NCI-H2107 treated with DMSO at 0.1 percent for 48 hours (cell line): Measurements from ENCODE around the gene TLCD3B.

ENCODE experiments used
- DNase-seq: peaks from one replicate; lab custom pipeline; 2025; ENCODE audit not compliant: unreplicated experiment; lab: John Stamatoyannopoulos, UW

The TLCD3B gene

DNA sequence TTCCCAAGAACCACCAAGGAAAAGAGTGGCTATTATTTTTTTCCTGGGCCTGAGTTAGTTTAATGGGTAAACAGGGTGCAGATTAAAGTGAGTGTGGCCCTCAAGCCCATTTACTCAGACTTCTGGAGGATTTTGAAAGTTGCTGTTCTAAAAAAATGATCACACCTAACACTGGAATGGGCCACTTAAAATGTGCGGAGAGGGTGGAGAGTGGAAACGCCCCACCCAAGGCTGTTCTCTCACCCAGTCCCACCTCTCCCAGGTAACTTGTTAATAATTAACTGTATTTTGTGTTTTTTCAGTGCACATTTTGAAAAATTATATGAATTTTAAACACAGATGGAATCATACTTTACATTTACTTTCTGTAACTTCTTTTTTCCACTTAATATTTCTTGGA lies 41.0 kb downstream of the TLCD3B start:
- DNase-seq = no peak

DNA sequence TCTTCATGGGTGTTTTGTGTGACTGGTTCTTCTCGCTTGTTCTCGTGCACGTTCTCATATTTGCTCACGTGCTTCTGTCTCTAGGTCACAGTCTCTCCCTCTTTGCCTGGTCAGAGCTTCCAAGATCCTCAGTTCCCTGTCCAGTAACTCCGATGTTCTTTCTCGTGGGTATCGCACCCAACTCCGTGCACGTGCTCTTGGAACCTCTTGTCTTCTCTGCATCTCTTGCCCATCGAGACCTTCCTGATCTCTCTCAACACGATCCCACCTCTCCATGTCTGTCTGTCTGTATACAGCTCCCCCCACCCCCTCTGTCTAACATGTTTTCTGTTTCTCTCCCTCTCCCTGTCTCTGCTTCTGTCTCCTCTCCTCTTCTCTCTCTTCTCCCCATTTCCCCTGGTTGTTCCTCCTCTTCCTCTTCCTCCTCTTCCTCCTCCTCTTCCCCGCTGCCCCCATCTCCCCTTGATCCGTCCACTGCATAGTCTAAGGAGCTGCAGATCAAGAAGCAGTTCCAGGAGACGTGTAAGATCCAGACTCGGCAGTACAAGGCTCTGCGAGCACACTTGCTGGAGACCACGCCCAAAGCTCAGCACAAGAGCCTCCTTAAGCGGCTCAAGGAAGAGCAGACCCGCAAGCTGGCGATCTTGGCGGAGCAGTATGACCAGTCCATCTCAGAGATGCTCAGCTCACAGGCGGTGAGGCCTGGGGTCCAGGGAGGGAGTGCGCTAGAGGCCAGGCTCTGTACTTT lies 41.8 kb downstream of the TLCD3B start:
- DNase-seq = no peak

- no peak for DNase-seq
These were observed 42.6 kb downstream of the TLCD3B start for GRCh38 chr16:29988346-29989075.

GRCh38 chr16:29987371-29988085 lies 43.5 kb downstream of the TLCD3B start:
- DNase-seq = no peak

DNA sequence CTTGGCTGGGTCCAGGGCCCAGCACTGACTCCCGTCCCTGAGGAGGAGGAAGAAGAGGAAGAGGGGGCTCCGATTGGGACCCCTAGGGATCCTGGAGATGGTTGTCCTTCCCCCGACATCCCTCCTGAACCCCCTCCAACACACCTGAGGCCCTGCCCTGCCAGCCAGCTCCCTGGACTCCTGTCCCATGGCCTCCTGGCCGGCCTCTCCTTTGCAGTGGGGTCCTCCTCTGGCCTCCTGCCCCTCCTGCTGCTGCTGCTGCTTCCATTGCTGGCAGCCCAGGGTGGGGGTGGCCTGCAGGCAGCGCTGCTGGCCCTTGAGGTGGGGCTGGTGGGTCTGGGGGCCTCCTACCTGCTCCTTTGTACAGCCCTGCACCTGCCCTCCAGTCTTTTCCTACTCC lies 44.1 kb downstream of the TLCD3B start:
- DNase-seq = no peak

- no peak for DNase-seq
These were observed 44.8 kb downstream of the TLCD3B start for GRCh38 chr16:29986231-29986630.

DNA sequence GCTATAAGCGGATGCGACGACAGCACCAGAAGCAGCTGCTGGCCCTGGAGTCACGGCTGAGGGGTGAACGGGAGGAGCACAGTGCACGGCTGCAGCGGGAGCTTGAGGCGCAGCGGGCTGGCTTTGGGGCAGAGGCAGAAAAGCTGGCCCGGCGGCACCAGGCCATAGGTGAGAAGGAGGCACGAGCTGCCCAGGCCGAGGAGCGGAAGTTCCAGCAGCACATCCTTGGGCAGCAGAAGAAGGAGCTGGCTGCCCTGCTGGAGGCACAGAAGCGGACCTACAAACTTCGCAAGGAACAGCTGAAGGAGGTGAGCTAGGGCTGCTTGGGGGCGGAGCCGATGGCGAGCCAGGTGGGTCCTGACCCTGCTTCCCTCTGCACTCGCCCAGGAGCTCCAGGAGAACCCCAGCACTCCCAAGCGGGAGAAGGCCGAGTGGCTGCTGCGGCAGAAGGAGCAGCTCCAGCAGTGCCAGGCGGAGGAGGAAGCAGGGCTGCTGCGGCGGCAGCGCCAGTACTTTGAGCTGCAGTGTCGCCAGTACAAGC lies 45.7 kb downstream of the TLCD3B start:
- DNase-seq = no peak

GRCh38 chr16:29984764-29985147 lies 46.3 kb downstream of the TLCD3B start:
- no peak for DNase-seq

GRCh38 chr16:29984137-29984763 lies 46.8 kb downstream of the TLCD3B start:
- no peak for DNase-seq

DNA sequence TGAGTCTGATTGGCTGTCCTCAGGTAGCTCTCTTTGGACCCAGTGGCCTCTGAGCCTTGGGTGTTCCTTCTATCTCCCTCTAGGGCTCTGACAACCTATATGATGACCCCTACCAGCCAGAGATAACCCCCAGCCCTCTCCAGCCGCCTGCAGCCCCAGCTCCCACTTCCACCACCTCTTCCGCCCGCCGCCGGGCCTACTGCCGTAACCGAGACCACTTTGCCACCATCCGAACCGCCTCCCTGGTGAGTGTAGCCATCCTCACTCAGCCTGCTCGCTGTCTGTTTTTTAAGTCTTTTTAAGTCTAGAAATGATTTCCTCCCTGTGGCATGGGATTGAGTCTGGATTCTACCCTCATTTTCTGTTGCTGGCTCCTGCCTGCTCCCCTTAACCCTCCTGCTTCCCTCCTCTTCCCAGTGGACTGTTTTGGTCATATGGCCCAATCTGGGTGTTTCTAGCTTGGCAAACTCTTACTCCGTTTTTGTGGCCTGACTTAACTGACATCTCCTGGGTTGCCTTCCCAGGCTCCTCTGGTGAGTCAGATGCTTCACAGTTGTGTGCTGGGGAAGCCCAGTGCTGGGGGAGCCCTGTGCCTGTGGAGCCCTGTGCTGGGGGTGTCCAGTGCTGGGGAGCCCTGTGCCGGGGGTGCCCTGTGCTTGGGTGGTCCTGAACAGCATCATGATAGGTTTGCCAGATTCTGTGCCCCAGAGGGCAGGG lies 47.5 kb downstream of the TLCD3B start:
- DNase-seq = no peak

DNA sequence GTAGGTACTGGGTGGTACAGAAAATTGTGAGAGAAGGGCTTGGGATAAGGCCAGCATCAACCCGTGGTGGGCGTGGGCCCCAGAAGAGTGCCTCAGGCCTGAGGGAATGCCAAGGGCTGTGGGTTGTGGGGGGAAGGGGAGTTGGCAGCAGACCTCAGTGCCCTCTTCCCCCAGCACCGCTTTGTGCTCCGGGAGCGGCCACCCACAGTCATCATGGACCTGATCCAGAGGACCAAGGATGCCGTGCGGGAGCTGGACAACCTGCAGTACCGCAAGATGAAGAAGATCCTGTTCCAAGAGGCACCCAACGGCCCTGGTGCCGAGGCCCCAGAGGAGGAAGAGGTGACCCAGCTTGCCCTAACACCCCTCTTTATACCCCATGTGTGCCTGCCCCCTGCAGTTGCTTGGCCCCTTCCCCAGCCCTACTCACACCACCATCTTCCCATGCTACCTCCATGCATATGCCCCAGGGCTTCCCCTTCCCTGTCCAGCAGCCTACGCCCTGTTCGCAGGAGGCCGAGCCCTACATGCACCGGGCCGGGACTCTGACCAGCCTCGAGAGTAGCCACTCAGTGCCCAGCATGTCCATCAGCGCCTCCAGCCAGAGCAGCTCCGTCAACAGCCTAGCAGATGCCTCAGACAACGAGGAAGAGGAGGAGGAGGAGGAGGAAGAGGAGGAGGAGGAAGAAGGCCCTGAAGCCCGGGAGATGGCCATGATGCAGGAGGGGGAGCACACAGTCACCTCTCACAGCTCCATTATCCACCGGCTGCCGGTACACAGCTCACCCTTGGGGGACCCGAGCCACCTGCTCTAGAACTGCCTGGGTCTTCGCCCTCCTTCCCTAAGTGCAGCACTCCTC lies 48.3 kb downstream of the TLCD3B start:
- no peak for DNase-seq

DNA sequence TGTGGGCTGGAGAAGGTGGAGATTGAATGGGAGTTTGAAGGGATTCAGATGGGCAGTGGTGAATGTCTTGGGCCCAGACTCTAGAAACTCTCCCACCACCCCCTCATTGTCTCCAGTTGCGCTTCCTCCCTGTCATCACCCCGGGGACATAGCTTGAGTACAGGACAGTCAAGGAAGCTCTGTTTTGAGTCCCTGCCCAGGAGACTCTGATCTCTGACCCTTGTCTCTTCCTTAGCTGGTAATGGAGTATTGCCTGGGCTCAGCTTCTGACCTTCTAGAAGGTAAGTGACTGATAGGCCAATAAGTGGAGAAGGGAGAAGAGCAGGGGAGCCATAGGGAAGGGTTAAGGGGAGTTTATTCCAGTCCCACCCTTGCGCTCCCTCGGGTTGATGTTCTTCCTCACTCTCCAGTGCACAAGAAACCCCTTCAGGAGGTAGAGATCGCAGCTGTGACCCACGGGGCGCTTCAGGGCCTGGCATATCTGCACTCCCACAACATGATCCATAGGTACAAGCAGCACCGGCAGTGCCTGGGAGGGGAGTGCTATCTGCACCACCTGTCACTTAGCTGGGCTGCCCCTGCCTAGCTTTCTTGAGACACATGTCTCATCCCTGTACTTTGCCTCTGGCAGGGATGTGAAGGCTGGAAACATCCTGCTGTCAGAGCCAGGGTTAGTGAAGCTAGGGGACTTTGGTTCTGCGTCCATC lies 52.4 kb downstream of the TLCD3B start:
- DNase-seq = no peak

GRCh38 chr16:29978081-29978480 lies 53.0 kb downstream of the TLCD3B start:
- DNase-seq = no peak

DNA sequence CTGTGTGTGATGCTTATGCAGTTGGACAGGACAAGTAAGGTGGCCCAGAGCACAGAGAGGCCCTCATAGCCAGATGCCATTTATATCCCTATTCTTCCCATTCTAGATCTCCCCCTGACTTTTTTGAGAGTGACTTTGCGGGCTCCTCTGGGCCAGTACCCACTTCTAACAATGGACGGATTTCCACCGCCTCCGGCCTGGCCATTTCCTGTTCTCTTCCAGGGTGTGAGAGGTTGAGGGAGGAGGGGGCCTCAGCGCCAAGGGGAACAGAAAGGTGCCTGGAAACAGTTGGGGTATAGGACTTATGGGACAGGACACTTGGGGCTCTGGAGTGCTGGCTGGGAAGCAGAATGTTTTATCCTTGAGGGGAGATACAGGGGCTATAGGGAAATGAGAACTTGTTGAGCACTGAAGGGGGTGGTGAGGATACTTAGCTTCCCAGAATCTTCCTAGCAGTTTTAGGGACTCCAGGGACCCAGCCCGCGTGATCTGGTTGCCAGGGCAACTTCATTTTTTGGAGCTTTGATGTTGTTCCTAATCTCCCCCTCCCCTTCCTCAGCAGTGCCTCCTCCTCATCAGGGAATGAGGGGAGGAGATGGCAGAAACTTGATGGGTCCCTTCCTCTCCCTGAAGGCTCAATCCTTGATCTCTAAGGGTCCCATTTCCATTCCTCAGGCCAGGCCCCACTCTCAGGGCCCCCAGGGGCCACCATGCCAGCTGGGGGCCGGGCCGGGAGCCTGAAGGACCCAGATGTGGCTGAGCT lies 53.8 kb downstream of the TLCD3B start:
- DNase-seq = no peak

GRCh38 chr16:29975811-29976511 lies 55.1 kb downstream of the TLCD3B start:
- no peak for DNase-seq

- no peak for DNase-seq
These were observed 55.9 kb downstream of the TLCD3B start for GRCh38 chr16:29975134-29975538.
